CD14-positive monocyte (primary cell): ENCODE measurements around the gene PLEKHG4. TPM values are rescaled to one million over a fixed set of nuclear protein-coding genes. Genes with fewer than 3 reads are reported as not detected.

Source experiments
- DNase-seq, 3 donors: peaks; one replicate each; pipeline ENCODE4 v3.0.0-alpha.2; 2011 to 2022
- H2AFZ ChIP-seq: 2 replicates; pipeline ENCODE4 v1.6.0; 2012; ENCODE audit warnings: mild to moderate bottlenecking, low read depth, low read length, inconsistent platforms; ENCODE audit not compliant: insufficient read depth, poor library complexity, severe bottlenecking
- H3K27ac ChIP-seq, 2 donors: 1 replicate in 1 of 2; 2 replicates in 1 of 2; pipeline ENCODE4 v1.5.1; 2012 to 2013; ENCODE audit warnings: low read length in 2 of 2, control low read depth in 1 of 2, inconsistent platforms in 1 of 2, low read depth in 1 of 2, mild to moderate bottlenecking in 1 of 2
- H3K27me3 ChIP-seq, 2 donors: one replicate each; pipeline versions ENCODE4 v1.6.0 to v1.6.1; 2011 to 2013; ENCODE audit warnings: low read length in 2 of 2; ENCODE audit not compliant: control insufficient read depth in 2 of 2, insufficient read depth in 2 of 2
- H3K36me3 ChIP-seq, 2 donors: replicated peaks in 1 of 2; 1 replicate in 1 of 2; 2 replicates in 1 of 2; pipeline versions ENCODE4 v1.5.1 to v1.6.1; 2012 to 2013; ENCODE audit warnings: low read length in 2 of 2, control low read depth in 1 of 2, inconsistent platforms in 1 of 2, mild to moderate bottlenecking in 1 of 2; ENCODE audit not compliant: insufficient read depth in 2 of 2, control insufficient read depth in 1 of 2
- H3K4me1 ChIP-seq, 2 donors: 1 replicate in 1 of 2; 2 replicates in 1 of 2; pipeline versions ENCODE4 v1.5.1 to v1.6.1; 2012 to 2013; ENCODE audit warnings: low read length in 2 of 2, control low read depth in 1 of 2, inconsistent platforms in 1 of 2, mild to moderate bottlenecking in 1 of 2, moderate library complexity in 1 of 2; ENCODE audit not compliant: insufficient read depth in 2 of 2, control insufficient read depth in 1 of 2
- H3K4me2 ChIP-seq: replicated peaks from 2 replicates; pipeline ENCODE3; 2012; ENCODE audit warnings: low read length, moderate library complexity, mild to moderate bottlenecking; ENCODE audit not compliant: poor library complexity, severe bottlenecking; ENCODE audit errors: extremely low read depth
- H3K4me3 ChIP-seq, 3 experiments: fragments of 200-600 bp in 1 of 3; sonication (generic) in 1 of 3; replicated peaks in 1 of 3; 1 replicate in 2 of 3; 2 replicates in 1 of 3; pipeline ENCODE4 v1.5.1; 2011 to 2013; ENCODE audit warnings: low read length in 3 of 3, mild to moderate bottlenecking in 3 of 3, control low read depth in 2 of 3, low read depth in 2 of 3, inconsistent platforms in 1 of 3, moderate library complexity in 1 of 3
- H3K79me2 ChIP-seq: 2 replicates; pipeline ENCODE4 v1.6.0; 2012; ENCODE audit warnings: mild to moderate bottlenecking, control low read depth, inconsistent platforms, low read length, moderate library complexity; ENCODE audit not compliant: insufficient read depth
- H3K9ac ChIP-seq: 2 replicates; pipeline ENCODE4 v1.6.0; 2017; ENCODE audit warnings: low read length, mild to moderate bottlenecking; ENCODE audit not compliant: insufficient read depth, poor library complexity, severe bottlenecking
- H3K9me3 ChIP-seq, 2 donors: replicated peaks in 1 of 2; 1 replicate in 1 of 2; 2 replicates in 1 of 2; pipeline versions ENCODE4 v1.5.1 to v1.6.1; 2012 to 2013; ENCODE audit warnings: low read length in 2 of 2, control low read depth in 1 of 2; ENCODE audit not compliant: control insufficient read depth in 1 of 2, insufficient read depth in 1 of 2
- H4K20me1 ChIP-seq: 2 replicates; pipeline ENCODE4 v1.6.0; 2012; ENCODE audit warnings: mild to moderate bottlenecking, low read length, control low read depth, moderate library complexity; ENCODE audit not compliant: insufficient read depth
- H3K27ac Mint-ChIP-seq, 7 donors: one replicate each; pipeline ENCODE4 v1.8.0; 2020; ENCODE audit warnings: mild to moderate bottlenecking in 7 of 7, mixed read lengths in 7 of 7, moderate library complexity in 6 of 7, inconsistent platforms in 2 of 7
- H3K27me3 Mint-ChIP-seq, 3 donors: one replicate each; pipeline ENCODE4 v1.8.0; 2021 to 2022; ENCODE audit warnings: low read depth in 3 of 3, mild to moderate bottlenecking in 3 of 3, mixed read lengths in 3 of 3, moderate library complexity in 3 of 3, inconsistent platforms in 1 of 3
- H3K36me3 Mint-ChIP-seq, 2 donors: one replicate each; pipeline ENCODE4 v1.8.0; 2020; ENCODE audit warnings: mixed read lengths in 2 of 2, inconsistent platforms in 1 of 2, mild to moderate bottlenecking in 1 of 2
- H3K4me1 Mint-ChIP-seq: one replicate; pipeline ENCODE4 v1.8.0; 2020; ENCODE audit warnings: mild to moderate bottlenecking, mixed read lengths
- H3K4me3 Mint-ChIP-seq, 2 donors: one replicate each; pipeline ENCODE4 v1.8.0; 2020; ENCODE audit warnings: mild to moderate bottlenecking in 2 of 2, mixed read lengths in 2 of 2, moderate library complexity in 1 of 2
- H3K9me3 Mint-ChIP-seq, 7 donors: one replicate each; pipeline ENCODE4 v1.8.0; 2020 to 2022; ENCODE audit warnings: mixed read lengths in 7 of 7, mild to moderate bottlenecking in 6 of 7, moderate library complexity in 6 of 7, inconsistent platforms in 2 of 7
- CTCF ChIP-seq: fragments of 200-600 bp; IDR thresholded peaks from one replicate; pipeline ENCODE4 v1.8.0; 2022; ENCODE audit warnings: antibody characterized with exemption, mild to moderate bottlenecking
- WGBS: methylation state at CpG from one replicate; pipeline ENCODE4 v1.1.5; 2013; ENCODE audit warnings: missing lambda C conversion rate; ENCODE audit not compliant: insufficient coverage; 5-methylcytosine and 5-hydroxymethylcytosine counted together
- intact Hi-C, 2 donors: fragments of 100-400 bp; cut with micrococcal nuclease; formaldehyde crosslinking; loops; one replicate each; pipeline versions ENCODE4 v1.15.0 to v1.15.1; 2023
- polyA plus RNA-seq, 3 donors: library from polyadenylated mRNA; depleted of rRNA in 1 of 3; unstranded in 2 of 3; stranded (reverse) in 1 of 3; fragments of 300-500 nt in 2 of 3; fragments of >200 nt in 1 of 3; fragmentation: Illumina TruSeq in 2 of 3; gene quantifications; 1 replicate in 2 of 3; 2 replicates in 1 of 3; pipeline ENCODE4 v1.2.3, GENCODE V29; 2012 to 2021

Gene PLEKHG4
- polyA plus RNA-seq, 3 donors: 0.79 to 3.2 (median 3.0) TPM

GRCh38 chr16:67301080-67301782 lies 21.9 kb downstream of the PLEKHG4 start:
- Histone ChIP-seq H3K9me3 (no peaks in the 10 kb centered on the region), H4K20me1 (no peaks in the 10 kb centered on the region), H3K79me2 (no peaks in the 10 kb centered on the region), H2AFZ (no peak overlapping the region), H3K4me1 (no peaks in the 10 kb centered on the region), H3K4me2 (no peak overlapping the region), H3K27me3 (no peaks in the 10 kb centered on the region), H3K4me3 (no peak overlapping the region), H3K36me3 (no peaks in the 10 kb centered on the region), H3K9ac (no peak overlapping the region), H3K27ac (no peak overlapping the region)
- WGBS: 100% methylated on average over 2 of the region's 11 CpGs
- intact Hi-C loops: no loop called here
- no peak for TF ChIP-seq CTCF
- Mint-ChIP-seq H3K36me3 (no peaks in the 10 kb centered on the region), H3K27me3 (peaks cover 4 to 5% (median 5%) of the 10 kb centered on the region in 3 donors), H3K4me1 (no peaks in the 10 kb centered on the region), H3K4me3 (peak overlapping the region in 1 of 2 donors; percentile 10), H3K9me3 (peaks cover 0 to 2% (median 0%) of the 10 kb centered on the region in 7 donors), H3K27ac (peak overlapping the region in 1 of 7 donors; percentile 73)
- no peak for DNase-seq

- no peak for TF ChIP-seq CTCF
- no peaks in the 10 kb centered on the region for H3K36me3 Mint-ChIP-seq
- no peak overlapping the region for H3K4me3 Mint-ChIP-seq
Observed at GRCh38 chr16:67302076-67302475, 22.7 kb downstream of the PLEKHG4 start.

More at GRCh38 chr16:67302076-67302475, 22.7 kb downstream of the PLEKHG4 start:
- H3K27me3 ChIP-seq: no peaks in the 10 kb centered on the region
- no peak overlapping the region for H3K4me2 ChIP-seq
- no peaks in the 10 kb centered on the region for H3K4me1 ChIP-seq
- H3K36me3 ChIP-seq: no peaks in the 10 kb centered on the region
- intact Hi-C loops: no loop called here
- no peak overlapping the region for H3K27ac Mint-ChIP-seq
- H3K27me3 Mint-ChIP-seq: peaks cover 4 to 5% (median 5%) of the 10 kb centered on the region in 3 donors
- H3K9me3 Mint-ChIP-seq: peaks cover 0 to 5% (median 0%) of the 10 kb centered on the region in 7 donors
- H3K9me3 ChIP-seq: no peaks in the 10 kb centered on the region
- no peak for DNase-seq
- no peak overlapping the region for H3K9ac ChIP-seq
- H3K27ac ChIP-seq: no peak overlapping the region
- no peaks in the 10 kb centered on the region for H4K20me1 ChIP-seq
- no peak overlapping the region for H3K4me3 ChIP-seq
- H2AFZ ChIP-seq: no peak overlapping the region
- no peaks in the 10 kb centered on the region for H3K79me2 ChIP-seq
- H3K4me1 Mint-ChIP-seq: no peaks in the 10 kb centered on the region
- WGBS: 93% methylated on average over 5 of the region's 7 CpGs
